ENCODE measurements around the gene S100G.

Gene S100G

GRCh38 chrX:16646366-16647138, 3.4 kb upstream of the S100G start:
- DNase-seq (ENCODE audit: low read depth, low spot score): no peak

DNA sequence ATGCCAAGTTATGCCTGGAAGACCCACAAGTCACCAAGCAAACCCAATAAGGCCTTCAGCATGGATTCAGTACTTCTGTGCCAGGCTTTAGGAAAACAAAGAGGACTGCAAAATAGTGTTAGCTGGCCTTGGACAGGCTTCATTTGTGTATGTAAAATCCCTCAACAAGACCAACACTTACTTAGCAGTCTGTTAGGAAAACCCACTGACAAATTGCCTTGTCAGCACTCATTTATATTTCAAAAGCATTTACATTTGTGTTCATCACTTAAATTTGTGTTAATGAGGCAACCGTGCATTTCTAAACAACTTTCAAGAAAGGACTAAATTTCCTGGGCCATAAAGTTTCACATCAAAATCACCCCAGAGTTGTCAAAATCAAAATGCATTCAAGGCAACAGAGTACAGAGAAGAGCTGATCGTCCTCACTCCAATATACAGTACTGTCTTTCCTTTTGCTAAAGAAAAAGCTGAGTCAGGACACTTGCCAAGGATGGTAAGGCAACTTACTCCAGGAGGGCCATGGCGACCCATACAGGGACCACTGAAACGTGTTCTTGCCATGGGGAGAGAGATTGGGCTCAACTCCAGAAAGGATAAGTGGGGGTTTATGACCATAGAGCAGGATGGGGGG, 1.6 kb downstream of the S100G start:
- DNase-seq (ENCODE audit: low read depth, low spot score): no peak

GRCh38 chrX:16653424-16653823, 3.5 kb downstream of the S100G start:
- DNase-seq (ENCODE audit: low read depth, low spot score): no peak

DNA sequence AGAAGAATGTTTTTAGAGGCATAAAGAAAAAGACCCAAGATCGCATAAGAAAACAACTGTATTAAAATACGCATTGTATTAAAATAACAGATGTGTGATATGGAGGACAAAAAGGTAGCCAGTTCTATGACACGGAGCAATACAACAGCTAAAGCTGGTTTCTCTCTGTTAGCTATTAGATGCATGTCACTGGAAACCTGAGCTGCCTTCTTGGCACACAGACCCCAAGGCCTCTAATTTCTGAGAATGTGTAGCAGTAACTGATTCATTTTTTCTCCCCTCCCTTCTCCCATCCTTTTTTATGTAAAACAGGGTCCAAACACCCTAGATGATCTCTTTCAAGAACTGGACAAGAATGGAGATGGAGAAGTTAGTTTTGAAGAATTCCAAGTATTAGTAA, 4.1 kb downstream of the S100G start:
- DNase-seq (ENCODE audit: low read depth, low spot score): no peak

- DNase-seq (ENCODE audit: low read depth, low spot score): no peak
These were observed 8.3 kb downstream of the S100G start for GRCh38 chrX:16658284-16658683.

GRCh38 chrX:16659321-16659720, 9.4 kb downstream of the S100G start:
- DNase-seq (ENCODE audit: low read depth, low spot score): no peak

GRCh38 chrX:16661495-16661894, 11.5 kb downstream of the S100G start:
- DNase-seq (ENCODE audit: low read depth, low spot score): no peak

DNA sequence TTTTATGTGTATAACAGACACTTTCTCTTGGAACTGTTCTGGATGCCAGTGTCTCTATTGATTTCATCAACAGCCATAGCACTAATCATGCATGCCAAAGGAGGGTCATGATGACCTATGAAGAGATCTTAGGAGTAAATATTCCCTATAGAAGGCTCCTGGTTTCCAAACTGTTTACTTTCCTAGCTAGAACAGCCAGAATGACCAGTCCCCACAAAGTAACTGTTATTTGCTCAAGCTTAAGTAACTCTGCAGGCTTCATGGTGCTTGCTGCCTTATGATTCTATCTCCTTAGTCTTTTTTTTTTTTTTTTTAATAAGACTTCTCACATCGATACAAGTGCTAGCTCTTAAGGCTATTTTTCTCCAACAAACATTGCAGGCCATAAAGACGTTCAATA, 12.4 kb downstream of the S100G start:
- no peak for DNase-seq (ENCODE audit: low read depth, low spot score)

DNA sequence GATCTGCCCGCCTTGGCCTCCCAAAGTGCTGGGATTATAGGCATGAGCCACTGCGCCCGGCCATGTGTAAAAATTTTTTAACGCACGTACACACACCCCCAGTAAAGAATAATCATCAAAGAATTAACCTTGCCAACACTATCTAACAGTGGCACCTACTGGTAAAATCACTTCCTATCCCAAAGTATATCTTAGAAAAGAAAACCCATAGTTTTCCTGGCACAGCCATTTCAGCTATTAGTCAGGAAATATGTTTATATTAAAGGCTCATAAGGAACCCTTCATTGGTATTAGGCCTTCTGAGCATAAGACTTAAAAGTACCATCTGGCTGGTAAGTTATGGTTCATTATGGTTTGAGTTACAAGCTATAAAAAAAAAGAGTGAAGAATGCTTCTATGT, 14.1 kb downstream of the S100G start:
- DNase-seq (ENCODE audit: low read depth, low spot score): no peak

GRCh38 chrX:16664626-16665025, 14.7 kb downstream of the S100G start:
- DNase-seq (ENCODE audit: low read depth, low spot score): no peak

- no peak for DNase-seq (ENCODE audit: low read depth, low spot score)
These were observed 15.1 kb downstream of the S100G start for GRCh38 chrX:16665089-16665488.

GRCh38 chrX:16666541-16666940, 16.6 kb downstream of the S100G start:
- DNase-seq (ENCODE audit: low read depth, low spot score): no peak

DNA sequence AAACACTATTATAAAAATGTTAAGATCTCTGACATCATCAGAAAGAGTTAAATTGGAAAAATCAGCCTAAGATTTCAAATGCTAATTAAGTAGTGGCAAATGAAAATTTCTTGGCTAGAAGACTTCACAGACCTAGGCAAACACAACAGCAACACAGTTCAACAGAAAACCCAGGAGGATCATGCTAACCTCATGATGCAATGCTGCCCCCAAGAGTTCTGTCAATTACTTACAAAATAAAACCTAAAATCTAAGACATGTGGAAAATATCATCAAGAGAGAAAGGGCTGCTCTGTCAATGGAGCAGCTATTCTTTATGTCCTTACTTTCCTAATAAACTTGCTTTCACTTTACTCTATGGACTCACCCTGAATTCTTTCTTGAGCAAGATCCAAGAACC, 21.0 kb downstream of the S100G start:
- no peak for DNase-seq (ENCODE audit: low read depth, low spot score)

DNA sequence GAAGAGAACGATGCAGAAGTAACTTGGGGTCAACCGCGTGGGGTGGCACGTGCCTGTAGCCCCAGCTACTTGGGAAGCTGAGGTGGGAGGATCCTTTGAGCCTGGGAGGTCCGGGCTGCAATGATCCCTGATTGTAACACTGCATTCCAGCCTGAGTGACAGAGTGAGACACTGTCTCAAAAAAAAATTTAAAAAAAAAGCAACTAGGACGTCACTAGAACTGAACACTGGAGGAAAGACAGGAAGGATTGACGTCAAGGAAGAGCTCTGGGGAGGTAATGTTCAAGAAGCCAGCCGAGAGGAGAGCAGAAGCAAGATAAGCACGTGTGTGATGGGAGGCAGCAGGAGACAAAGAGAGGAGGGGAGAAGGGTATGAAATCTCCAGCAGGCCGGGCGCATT, 28.7 kb downstream of the S100G start:
- DNase-seq (ENCODE audit: low read depth, low spot score): no peak

- no peak for DNase-seq (ENCODE audit: low read depth, low spot score)
These were observed 33.2 kb downstream of the S100G start for GRCh38 chrX:16683007-16683664.

DNA sequence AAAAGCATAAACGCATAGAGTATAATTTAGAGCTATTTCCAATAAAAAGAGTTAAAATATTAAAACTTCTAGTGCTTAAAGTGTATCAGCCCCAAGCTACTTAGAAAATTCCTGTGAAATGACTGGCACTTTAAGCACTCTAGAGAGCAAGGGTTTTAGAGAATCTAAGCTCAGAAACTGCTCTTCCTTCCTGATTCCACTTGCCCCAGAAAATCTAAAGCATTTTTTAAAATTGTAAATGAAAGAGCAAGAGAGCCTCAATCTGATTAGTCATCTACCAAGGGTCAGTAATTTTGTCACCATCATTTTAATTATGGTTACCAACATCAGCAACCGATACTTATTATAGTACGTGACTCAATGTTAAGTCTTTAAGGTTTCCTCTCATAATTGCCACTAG, 37.6 kb downstream of the S100G start:
- DNase-seq (ENCODE audit: low read depth, low spot score): no peak

GRCh38 chrX:16695079-16695676, 45.2 kb downstream of the S100G start:
- no peak for DNase-seq (ENCODE audit: low read depth, low spot score)

GRCh38 chrX:16696956-16697355, 47.0 kb downstream of the S100G start:
- no peak for DNase-seq (ENCODE audit: low read depth, low spot score)

GRCh38 chrX:16699389-16699788, 49.4 kb downstream of the S100G start:
- no peak for DNase-seq (ENCODE audit: low read depth, low spot score)

DNA sequence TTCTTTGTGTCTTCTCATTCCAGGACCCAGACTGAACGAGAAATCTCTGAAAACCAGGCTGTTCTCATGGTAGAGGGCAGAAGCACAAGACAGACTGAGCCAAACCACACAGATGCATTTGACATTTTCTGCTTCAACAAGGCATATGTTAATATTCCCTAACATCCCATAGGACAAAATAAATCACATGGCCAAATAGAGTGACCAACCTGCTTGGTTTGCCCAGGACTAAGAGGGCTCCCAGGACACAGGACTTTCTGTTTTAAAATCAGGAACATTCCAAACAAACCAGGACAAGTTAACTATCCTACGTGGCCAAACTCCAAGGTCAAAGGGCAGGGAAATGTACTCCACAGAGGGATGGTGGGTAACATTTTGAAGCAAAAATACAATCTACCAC, 50.8 kb downstream of the S100G start:
- no peak for DNase-seq (ENCODE audit: low read depth, low spot score)

DNA sequence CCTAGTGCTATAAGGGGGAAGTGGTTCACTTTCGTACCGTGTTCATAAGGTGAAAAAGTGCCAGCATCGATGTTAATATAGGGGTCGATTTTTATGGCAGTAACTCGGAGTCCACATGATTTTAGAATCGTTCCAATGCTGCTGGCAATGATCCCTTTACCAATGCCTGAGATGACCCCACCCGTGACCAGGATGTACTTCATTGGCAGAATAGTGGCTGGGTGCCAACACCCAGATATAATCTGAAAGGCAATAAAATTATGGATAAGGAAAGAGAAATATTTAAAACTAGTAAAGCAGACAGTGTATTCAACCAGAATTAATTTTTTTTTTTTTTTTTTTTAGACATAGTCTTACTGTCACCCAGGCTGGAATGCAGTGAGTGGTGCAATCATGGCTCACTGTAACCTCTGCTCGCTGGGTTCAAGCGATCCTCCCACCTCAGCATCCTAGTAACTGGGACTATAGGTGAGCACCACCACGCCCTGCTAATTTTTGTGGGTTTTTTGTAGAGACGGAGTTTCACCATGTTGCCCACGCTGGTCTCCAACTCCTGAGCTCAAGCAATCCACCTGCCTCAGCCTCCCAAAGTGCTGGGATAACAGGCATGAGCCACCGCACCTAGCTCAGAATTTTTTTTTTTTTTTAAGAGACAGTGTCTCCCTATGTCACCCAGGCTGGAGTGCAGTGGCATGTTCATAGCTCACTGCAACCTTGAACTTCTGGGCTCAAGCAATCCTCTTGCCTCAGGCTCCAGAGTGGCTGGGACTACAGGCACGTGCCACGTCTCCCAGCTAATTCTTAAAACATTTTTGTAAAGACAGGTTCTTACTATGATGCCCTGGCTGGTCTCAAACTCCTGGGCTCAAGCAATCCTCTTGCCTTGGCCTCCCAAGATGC, 53.0 kb downstream of the S100G start:
- no peak for DNase-seq (ENCODE audit: low read depth, low spot score)

All from iPS DF 19.7 (cell line).